ENCODE measurements around the gene GCAT.
A peak's percentile ranks its signal among the peaks of the same experiment; 100 is the strongest.

Gene GCAT

GRCh38 chr22:37809672-37810333 lies 2.1 kb downstream of the GCAT start:
- no peak for DNase-seq (ENCODE audit: low spot score)

- DNase-seq (ENCODE audit: low spot score), result no peak
These were observed 4.1 kb downstream of the GCAT start for GRCh38 chr22:37811867-37812266.

- DNase-seq (ENCODE audit: low spot score), result no peak
These were observed 5.3 kb downstream of the GCAT start for GRCh38 chr22:37812869-37813678.

GRCh38 chr22:37815593-37815992 lies 7.9 kb downstream of the GCAT start:
- no peak for DNase-seq (ENCODE audit: low spot score)

- no peak for DNase-seq (ENCODE audit: low spot score)
These were observed 8.9 kb downstream of the GCAT start for GRCh38 chr22:37816543-37817180.

DNA sequence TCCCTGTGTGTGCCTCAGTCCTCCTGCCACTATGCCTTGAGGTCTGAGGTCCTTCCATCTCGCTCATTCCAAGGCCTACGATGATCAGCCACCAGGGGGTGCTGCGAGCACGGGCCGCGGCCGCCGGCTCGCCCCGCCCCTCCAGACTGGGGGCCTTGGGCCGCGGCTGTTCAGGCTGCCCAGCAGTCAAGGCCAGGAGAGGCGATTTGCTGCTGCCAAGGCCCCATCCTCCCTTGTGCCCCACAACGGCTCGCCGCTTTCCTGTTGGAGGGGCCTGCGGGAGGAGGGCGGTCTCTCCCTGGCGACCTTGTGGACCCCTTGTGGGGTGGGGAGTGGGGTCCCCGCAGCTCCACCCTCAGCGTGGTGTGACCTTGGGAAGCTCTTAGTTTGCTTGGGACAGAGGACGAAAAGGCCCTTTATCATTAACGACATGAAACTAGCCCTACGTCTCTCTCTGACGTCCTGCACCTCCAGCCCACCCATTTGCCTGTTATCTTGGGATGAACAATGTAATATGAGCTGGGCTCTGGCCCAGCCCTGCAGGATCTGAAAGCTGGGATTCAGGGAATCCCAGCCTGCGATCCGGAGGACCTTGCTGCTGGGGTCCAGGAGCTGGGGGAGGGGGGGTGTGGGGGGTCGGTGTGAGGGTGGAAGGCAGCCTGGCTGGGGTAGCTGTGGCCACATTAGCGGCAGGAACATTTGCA lies 10.1 kb downstream of the GCAT start:
- peak; percentile 78 for DNase-seq (ENCODE audit: low spot score)

DNA sequence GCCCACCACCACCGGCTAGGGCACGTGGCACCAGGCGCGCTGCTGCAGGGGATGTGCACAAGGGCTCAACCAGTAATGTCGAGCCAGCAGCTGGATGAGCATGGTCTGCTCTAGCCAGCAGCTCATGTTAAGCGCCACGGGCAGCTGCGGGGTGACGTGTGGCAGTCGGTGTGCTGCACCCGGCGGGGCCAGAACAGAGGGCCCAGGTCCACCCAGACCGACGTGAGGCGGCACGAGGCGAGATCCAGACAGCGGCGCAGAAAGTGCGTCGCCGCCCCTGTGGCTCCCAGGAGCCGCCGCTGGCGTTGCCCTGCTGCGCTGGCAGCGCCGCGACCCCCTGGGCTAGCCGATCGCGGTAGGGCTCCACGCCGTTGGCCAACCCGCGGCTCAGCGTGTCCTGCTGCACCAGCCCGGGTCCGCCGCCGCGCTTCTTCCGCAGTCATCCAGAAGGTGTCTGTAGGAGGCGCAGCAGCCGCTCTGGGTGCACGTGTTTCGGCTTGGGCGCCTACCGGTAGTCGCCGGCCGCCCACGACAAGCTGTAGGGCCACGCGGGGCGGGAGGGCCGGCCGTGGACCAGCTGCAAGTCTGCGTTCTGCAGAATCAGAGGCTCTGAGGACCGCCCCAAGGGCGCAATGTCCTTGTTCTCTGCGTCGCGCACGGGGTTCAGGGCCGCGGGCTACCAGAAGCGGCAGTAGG lies 10.8 kb downstream of the GCAT start:
- DNase-seq (ENCODE audit: low spot score), result no peak

- no peak for DNase-seq (ENCODE audit: low spot score)
These were observed 11.3 kb downstream of the GCAT start for GRCh38 chr22:37819105-37819433.

DNA sequence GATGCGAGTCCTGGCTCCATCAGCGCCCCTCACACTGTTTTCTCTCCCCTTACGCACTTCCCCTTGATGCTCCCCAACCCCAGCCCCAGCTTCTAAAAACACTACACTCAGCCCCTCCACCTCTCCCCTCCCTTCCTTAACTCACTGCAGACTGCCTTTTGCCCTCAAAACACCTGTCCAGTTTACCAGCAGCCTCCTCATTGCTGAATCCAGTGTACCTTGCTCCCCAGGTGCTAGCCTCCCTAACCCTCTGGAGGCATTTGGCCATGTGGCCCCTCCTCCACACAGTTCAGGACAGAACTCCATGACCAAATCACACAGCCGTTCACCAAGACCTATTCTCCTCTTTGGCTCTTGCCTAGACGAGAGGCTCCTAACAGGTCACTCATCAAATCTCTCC lies 12.6 kb downstream of the GCAT start:
- no peak for DNase-seq (ENCODE audit: low spot score)

DNA sequence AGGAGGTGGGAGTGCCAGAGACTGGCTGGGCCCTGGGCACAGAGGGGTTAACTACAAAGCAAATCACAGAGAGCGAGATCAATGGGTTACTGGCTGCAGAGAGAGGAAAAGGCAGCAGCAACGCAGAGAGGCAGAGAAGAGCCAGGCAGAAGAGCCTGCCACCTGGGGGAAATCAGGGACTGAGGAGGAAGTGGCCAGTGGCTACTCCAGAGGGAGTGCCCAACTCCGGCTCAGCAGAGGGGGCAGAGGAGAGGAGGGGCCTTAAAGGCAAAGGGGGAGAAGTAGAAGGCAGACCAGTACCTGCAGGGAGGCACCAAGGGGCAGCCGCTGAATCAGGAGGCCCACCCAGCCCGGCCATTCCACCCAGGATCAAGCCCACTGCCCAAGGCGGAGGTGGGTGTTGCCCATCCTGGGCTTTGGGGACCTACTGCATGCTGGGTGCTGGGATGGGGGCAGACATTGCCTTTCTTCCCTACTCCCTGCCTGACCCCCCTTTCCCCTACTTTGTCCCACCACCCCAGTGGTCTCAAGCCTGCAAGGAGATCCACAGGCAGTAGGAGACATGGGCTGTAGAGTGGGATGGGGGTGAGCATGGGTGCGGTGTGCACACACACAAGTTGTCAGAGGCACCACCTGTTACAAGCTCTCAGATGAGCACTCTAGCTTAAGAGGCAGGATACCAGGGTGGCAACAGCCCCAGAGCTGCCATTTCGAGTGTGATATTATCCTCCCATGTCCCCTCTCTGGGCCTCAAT lies 14.5 kb downstream of the GCAT start:
- DNase-seq (ENCODE audit: low spot score), result no peak

DNA sequence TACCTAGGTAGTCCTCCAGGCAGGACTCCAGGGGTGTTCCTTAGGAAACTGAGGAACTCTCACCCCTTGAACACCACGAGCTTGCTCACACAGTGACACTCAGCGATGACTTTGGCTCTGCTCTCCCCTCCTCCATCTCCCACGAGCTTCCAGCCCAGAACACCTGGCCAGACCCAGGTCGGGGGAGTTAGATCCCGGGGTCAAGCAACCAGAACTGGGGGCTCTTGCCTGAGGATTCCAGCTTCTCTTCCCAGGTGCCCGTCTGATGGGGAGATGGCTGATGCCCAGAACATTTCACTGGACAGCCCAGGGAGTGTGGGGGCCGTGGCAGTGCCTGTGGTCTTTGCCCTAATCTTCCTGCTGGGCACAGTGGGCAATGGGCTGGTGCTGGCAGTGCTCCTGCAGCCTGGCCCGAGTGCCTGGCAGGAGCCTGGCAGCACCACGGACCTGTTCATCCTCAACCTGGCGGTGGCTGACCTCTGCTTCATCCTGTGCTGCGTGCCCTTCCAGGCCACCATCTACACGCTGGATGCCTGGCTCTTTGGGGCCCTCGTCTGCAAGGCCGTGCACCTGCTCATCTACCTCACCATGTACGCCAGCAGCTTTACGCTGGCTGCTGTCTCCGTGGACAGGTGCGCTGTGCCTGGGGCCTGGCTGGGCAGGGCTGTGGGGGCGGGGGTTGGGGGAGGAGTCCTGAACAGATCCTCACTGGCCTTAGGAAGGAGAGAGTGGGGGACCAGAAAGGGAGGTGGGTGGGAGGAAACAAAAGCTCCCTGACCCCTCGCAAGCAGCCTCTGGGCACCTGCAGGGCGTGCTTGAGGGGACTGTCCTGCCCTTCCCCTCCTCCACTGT lies 15.6 kb downstream of the GCAT start, which contains the start of gene GALR3:
Gene GALR3, plus strand, starts transcription at position 249 of the 852 bp plus-strand sequence. Its CDS starts 25 bp downstream, at position 274.
- no peak for DNase-seq (ENCODE audit: low spot score)

GRCh38 chr22:37824674-37825641 lies 17.2 kb downstream of the GCAT start:
- DNase-seq (ENCODE audit: low spot score), result no peak

DNA sequence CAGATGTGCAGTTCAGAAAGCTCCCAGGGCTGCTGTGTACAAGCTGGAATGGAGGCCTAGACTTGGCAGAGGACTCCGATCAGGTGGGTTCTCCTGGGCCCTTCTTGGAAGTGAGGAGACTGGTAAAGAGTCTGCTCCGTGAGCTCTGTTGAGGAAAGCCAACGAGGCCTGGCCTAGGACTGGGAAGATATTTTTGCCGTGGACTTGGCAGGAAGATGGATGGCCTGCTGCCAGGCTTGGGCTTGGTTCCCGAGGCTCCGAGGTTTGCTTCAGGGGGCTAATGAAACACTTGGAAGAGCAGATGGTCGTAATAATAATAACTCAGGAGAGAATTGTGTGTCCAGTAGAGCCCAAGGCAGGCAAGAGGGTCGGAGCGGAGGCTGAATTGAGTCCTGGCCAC lies 19.3 kb downstream of the GCAT start:
- no peak for DNase-seq (ENCODE audit: low spot score)

- no peak for DNase-seq (ENCODE audit: low spot score)
These were observed 22.5 kb downstream of the GCAT start for GRCh38 chr22:37830093-37830842.

DNA sequence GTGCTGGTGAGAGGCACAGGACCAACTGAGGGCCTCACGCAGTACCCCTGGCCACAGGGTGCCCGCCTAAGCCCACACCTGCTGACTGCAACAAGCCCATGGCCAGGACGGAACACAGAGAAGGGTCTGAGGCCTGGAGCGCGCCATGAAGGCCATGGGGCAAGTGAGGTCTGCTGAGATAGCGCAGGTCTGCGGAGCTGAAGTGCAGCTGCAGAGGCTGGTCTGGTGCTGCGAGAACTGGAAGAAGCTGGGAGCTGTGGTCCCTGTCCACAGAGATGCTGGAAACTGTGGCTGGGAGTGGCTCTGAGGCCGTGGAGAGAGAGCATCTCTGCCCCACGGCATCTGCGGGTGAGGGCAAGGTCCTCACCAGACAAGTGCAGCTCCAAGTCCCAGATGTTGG lies 23.7 kb downstream of the GCAT start:
- DNase-seq (ENCODE audit: low spot score), result no peak

DNA sequence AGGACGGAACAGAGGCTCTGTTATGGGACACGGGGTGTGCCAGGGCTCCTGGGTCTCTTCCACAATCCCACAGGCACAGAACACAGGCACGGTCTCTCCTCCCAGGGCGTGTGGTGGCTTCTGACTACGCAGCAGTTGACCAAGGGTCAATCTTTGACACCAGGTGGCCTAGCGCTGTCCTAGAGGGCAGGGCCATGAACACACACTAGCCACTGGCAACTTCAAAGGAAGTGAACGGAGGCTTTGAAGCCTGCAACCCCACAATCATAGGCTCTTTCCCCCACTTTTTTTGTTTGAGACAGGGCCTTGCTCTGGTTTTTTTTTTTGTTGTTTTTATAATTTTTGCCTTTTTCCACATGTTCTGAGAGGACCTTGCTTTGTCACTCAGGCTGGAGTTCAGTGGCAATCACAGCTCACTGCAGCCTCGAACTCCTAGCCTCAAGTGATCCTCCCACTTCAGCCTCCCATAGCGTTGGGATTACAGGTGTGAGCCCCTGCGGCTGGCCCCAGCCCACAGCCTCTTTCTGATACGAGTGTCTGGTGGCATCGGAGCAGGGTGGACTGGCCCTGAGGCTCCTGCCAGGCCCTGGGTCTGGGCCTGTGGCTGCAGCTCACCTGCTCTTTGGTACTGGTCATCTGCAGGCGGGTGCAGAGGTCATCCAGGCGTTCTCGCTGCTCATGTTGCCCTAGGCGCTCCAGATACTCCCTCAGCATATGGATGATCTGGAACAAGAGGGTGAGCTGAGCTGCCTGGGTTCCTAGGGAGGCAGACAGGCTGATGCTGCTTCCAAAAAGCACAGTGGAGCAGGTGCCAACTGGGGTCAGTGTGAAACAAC lies 24.5 kb downstream of the GCAT start:
- DNase-seq (ENCODE audit: low spot score), result no peak
